ENCODE results near the gene KCNQ1.

- TF ChIP-seq CTCF (IDR thresholded peaks at IDR 0.05) (no peak), EP300 (IDR thresholded peaks at IDR 0.05) (no peak)
Observed at GRCh38 chr11:2555891-2556290, 111.1 kb downstream of the KCNQ1 start.
